Measurements from ENCODE around the gene SEC31A.

The SEC31A gene

DNA sequence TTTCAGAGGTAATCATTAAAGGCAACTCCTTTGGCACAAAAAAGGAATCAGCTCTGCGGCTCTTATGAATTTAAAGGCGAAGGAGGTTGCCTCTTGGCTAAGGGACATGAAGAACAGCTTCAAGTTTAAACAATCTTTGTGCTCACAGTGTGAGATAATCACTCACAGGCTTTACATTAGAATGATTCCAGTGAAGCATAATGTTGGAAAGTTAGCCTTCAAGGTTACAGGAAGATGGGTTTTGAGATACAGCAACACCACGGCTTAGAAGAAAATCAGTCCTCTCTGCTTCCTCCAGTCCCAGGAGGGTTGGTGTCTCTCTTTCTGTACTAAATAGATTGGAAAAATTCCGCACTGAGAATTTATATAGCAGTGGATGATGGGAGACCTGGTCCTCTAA lies 80.8 kb downstream of the SEC31A start (continued):
- TF ChIP-seq, protein P1, sequence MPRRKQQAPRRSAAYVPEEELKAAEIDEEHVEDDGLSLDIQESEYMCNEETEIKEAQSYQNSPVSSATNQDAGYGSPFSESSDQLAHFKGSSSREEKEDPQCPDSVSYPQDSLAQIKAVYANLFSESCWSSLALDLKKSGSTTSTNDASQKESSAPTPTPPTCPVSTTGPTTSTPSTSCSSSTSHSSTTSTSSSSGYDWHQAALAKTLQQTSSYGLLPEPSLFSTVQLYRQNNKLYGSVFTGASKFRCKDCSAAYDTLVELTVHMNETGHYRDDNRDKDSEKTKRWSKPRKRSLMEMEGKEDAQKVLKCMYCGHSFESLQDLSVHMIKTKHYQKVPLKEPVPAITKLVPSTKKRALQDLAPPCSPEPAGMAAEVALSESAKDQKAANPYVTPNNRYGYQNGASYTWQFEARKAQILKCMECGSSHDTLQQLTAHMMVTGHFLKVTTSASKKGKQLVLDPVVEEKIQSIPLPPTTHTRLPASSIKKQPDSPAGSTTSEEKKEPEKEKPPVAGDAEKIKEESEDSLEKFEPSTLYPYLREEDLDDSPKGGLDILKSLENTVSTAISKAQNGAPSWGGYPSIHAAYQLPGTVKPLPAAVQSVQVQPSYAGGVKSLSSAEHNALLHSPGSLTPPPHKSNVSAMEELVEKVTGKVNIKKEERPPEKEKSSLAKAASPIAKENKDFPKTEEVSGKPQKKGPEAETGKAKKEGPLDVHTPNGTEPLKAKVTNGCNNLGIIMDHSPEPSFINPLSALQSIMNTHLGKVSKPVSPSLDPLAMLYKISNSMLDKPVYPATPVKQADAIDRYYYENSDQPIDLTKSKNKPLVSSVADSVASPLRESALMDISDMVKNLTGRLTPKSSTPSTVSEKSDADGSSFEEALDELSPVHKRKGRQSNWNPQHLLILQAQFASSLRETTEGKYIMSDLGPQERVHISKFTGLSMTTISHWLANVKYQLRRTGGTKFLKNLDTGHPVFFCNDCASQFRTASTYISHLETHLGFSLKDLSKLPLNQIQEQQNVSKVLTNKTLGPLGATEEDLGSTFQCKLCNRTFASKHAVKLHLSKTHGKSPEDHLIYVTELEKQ (tag by site-specific recombination; IDR thresholded peaks at IDR 0.05; ENCODE audit: borderline replicate concordance), result no peak
- no peak for TF ChIP-seq KLF8 (tag by site-specific recombination; IDR thresholded peaks at IDR 0.05)
- no peak for TF ChIP-seq ZIC2 (tag by site-specific recombination; IDR thresholded peaks at IDR 0.05)
- TF ChIP-seq ZNF473 (tag by site-specific recombination; IDR thresholded peaks at IDR 0.05), result no peak
- TF ChIP-seq ZNF548 (tag by site-specific recombination; IDR thresholded peaks at IDR 0.05), result no peak
- no peak for TF ChIP-seq ZNF677 (tag by site-specific recombination; IDR thresholded peaks at IDR 0.05)
- TF ChIP-seq ZNF157 (tag by site-specific recombination; IDR thresholded peaks at IDR 0.05), result no peak
- no peak for TF ChIP-seq KLF7 (tag by site-specific recombination; IDR thresholded peaks at IDR 0.05; ENCODE audit: borderline replicate concordance)

DNA sequence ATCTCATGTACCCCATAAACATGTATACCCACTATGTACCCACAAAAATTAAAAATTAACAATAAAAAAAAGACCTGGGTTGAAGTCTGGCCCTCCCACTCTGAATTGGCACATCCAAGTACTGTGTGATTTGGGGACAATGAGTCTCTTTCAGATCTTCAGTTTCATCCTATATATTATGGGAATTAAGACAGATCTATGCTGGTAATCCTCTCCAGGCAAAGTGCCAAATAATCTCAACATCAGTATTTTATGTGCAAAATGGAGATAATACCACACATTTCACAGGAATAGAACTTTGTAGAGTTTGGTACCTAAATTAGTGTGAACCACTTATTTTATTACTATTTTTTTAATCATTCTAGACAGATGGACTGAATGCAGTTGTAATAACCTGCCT lies 81.3 kb downstream of the SEC31A start:
- ChIA-PET CTCF (no interaction called here), POLR2A (no interaction called here)
- no peak overlapping the region for H3K27ac ChIP-seq (ENCODE audit: extremely low read depth, low read depth, low read length)
- H3K9me3 ChIP-seq (ENCODE audit: control insufficient read depth, insufficient read depth, low read depth, low read length), result no peaks in the 10 kb centered on the region
- H3K36me3 ChIP-seq (ENCODE audit: control insufficient read depth in 2 of 2, insufficient read depth in 1 of 2, low read length in 2 of 2), result no peaks in the 10 kb centered on the region
- H3K4me1 ChIP-seq (ENCODE audit: control insufficient read depth, insufficient read depth, low read length), result no peaks in the 10 kb centered on the region
- H3K4me3 ChIP-seq (ENCODE audit: low read depth, low read length), result no peak overlapping the region
- TF ChIP-seq ZNF335 (tag by site-specific recombination; conservative IDR thresholded peaks at IDR 0.05) (no peak), ZNF366 (tag by site-specific recombination; conservative IDR thresholded peaks at IDR 0.05) (no peak), ZNF274 (IDR thresholded peaks at IDR 0.05; ENCODE audit: low read length) (no peak), ZNF274 (tag by site-specific recombination; IDR thresholded peaks at IDR 0.05; ENCODE audit: borderline replicate concordance) (no peak), ZNF23 (tag by site-specific recombination; IDR thresholded peaks at IDR 0.05; ENCODE audit: borderline replicate concordance) (no peak), ZNF155 (tag by site-specific recombination; IDR thresholded peaks at IDR 0.05) (no peak), ZSCAN16 (tag by site-specific recombination; IDR thresholded peaks at IDR 0.05) (no peak), ZNF707 (tag by site-specific recombination; IDR thresholded peaks at IDR 0.05) (no peak), ZSCAN23 (tag by site-specific recombination; IDR thresholded peaks at IDR 0.05) (no peak)
- TF ChIP-seq, protein P2, sequence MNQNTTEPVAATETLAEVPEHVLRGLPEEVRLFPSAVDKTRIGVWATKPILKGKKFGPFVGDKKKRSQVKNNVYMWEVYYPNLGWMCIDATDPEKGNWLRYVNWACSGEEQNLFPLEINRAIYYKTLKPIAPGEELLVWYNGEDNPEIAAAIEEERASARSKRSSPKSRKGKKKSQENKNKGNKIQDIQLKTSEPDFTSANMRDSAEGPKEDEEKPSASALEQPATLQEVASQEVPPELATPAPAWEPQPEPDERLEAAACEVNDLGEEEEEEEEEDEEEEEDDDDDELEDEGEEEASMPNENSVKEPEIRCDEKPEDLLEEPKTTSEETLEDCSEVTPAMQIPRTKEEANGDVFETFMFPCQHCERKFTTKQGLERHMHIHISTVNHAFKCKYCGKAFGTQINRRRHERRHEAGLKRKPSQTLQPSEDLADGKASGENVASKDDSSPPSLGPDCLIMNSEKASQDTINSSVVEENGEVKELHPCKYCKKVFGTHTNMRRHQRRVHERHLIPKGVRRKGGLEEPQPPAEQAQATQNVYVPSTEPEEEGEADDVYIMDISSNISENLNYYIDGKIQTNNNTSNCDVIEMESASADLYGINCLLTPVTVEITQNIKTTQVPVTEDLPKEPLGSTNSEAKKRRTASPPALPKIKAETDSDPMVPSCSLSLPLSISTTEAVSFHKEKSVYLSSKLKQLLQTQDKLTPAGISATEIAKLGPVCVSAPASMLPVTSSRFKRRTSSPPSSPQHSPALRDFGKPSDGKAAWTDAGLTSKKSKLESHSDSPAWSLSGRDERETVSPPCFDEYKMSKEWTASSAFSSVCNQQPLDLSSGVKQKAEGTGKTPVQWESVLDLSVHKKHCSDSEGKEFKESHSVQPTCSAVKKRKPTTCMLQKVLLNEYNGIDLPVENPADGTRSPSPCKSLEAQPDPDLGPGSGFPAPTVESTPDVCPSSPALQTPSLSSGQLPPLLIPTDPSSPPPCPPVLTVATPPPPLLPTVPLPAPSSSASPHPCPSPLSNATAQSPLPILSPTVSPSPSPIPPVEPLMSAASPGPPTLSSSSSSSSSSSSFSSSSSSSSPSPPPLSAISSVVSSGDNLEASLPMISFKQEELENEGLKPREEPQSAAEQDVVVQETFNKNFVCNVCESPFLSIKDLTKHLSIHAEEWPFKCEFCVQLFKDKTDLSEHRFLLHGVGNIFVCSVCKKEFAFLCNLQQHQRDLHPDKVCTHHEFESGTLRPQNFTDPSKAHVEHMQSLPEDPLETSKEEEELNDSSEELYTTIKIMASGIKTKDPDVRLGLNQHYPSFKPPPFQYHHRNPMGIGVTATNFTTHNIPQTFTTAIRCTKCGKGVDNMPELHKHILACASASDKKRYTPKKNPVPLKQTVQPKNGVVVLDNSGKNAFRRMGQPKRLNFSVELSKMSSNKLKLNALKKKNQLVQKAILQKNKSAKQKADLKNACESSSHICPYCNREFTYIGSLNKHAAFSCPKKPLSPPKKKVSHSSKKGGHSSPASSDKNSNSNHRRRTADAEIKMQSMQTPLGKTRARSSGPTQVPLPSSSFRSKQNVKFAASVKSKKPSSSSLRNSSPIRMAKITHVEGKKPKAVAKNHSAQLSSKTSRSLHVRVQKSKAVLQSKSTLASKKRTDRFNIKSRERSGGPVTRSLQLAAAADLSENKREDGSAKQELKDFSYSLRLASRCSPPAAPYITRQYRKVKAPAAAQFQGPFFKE (tag by site-specific recombination; IDR thresholded peaks at IDR 0.05; ENCODE audit: borderline replicate concordance), result no peak
- TF ChIP-seq, protein P3, sequence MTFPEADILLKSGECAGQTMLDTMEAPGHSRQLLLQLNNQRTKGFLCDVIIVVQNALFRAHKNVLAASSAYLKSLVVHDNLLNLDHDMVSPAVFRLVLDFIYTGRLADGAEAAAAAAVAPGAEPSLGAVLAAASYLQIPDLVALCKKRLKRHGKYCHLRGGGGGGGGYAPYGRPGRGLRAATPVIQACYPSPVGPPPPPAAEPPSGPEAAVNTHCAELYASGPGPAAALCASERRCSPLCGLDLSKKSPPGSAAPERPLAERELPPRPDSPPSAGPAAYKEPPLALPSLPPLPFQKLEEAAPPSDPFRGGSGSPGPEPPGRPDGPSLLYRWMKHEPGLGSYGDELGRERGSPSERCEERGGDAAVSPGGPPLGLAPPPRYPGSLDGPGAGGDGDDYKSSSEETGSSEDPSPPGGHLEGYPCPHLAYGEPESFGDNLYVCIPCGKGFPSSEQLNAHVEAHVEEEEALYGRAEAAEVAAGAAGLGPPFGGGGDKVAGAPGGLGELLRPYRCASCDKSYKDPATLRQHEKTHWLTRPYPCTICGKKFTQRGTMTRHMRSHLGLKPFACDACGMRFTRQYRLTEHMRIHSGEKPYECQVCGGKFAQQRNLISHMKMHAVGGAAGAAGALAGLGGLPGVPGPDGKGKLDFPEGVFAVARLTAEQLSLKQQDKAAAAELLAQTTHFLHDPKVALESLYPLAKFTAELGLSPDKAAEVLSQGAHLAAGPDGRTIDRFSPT (tag by site-specific recombination; IDR thresholded peaks at IDR 0.05), result no peak
- TF ChIP-seq, protein P4, sequence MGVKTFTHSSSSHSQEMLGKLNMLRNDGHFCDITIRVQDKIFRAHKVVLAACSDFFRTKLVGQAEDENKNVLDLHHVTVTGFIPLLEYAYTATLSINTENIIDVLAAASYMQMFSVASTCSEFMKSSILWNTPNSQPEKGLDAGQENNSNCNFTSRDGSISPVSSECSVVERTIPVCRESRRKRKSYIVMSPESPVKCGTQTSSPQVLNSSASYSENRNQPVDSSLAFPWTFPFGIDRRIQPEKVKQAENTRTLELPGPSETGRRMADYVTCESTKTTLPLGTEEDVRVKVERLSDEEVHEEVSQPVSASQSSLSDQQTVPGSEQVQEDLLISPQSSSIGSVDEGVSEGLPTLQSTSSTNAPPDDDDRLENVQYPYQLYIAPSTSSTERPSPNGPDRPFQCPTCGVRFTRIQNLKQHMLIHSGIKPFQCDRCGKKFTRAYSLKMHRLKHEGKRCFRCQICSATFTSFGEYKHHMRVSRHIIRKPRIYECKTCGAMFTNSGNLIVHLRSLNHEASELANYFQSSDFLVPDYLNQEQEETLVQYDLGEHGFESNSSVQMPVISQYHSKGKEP (tag by site-specific recombination; IDR thresholded peaks at IDR 0.05), result no peak
- TF ChIP-seq, protein P5, sequence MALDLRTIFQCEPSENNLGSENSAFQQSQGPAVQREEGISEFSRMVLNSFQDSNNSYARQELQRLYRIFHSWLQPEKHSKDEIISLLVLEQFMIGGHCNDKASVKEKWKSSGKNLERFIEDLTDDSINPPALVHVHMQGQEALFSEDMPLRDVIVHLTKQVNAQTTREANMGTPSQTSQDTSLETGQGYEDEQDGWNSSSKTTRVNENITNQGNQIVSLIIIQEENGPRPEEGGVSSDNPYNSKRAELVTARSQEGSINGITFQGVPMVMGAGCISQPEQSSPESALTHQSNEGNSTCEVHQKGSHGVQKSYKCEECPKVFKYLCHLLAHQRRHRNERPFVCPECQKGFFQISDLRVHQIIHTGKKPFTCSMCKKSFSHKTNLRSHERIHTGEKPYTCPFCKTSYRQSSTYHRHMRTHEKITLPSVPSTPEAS (tag by site-specific recombination; IDR thresholded peaks at IDR 0.05), result no peak
